Hepatocyte (in vitro differentiated cells): ENCODE measurements around the gene PCBP1.

Experiments used
- EZH2phosphoT487 ChIP-seq: fragments of 200-600 bp; sonication (generic); IDR thresholded peaks from one replicate; pipeline ENCODE4 v1.6.1; 2018; ENCODE audit warnings: antibody characterized with exemption, mild to moderate bottlenecking, low read depth, moderate library complexity; ENCODE audit not compliant: unreplicated experiment, severe bottlenecking
- TF ChIP-seq, protein P1 (sequence below): fragments of 200-600 bp; sonication (generic); IDR thresholded peaks from 2 replicates; pipeline ENCODE4 v1.5.1; 2016; ENCODE audit warnings: antibody characterized with exemption, mild to moderate bottlenecking; ENCODE audit not compliant: poor library complexity

DNA sequence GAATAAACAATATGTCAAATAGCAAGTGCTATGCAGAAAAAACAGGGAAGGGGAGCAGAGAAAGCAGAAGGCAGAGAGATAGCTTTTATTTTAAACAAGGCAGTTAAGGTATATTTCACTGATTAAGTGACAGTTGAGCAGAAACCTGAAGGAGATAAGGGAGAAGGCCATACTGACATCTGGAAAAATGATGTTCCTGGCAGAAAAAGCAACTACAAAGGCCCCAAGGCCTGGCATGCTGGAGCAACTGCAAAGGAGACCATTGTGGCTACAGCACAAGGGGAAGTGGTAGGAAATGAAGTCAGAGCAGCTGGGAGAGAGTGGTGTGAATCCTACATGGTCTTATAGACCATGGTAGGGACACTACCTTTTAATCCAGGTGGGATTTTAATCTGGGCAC is 8.9 kb upstream of the PCBP1 start:
- TF ChIP-seq EZH2phosphoT487 = no peak
- TF ChIP-seq, protein P1, sequence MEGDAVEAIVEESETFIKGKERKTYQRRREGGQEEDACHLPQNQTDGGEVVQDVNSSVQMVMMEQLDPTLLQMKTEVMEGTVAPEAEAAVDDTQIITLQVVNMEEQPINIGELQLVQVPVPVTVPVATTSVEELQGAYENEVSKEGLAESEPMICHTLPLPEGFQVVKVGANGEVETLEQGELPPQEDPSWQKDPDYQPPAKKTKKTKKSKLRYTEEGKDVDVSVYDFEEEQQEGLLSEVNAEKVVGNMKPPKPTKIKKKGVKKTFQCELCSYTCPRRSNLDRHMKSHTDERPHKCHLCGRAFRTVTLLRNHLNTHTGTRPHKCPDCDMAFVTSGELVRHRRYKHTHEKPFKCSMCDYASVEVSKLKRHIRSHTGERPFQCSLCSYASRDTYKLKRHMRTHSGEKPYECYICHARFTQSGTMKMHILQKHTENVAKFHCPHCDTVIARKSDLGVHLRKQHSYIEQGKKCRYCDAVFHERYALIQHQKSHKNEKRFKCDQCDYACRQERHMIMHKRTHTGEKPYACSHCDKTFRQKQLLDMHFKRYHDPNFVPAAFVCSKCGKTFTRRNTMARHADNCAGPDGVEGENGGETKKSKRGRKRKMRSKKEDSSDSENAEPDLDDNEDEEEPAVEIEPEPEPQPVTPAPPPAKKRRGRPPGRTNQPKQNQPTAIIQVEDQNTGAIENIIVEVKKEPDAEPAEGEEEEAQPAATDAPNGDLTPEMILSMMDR = no peak
